HG03025 (cell line): ENCODE results near the gene TNFRSF14.

Source experiments
- ATAC-seq: cut with Tn5 transposase; IDR thresholded peaks from one replicate; pipeline ENCODE4 v1.9.1; 2021; ENCODE audit warnings: mild to moderate bottlenecking, moderate library complexity; ENCODE audit not compliant: unreplicated experiment, low FRiP score

TNFRSF14 gene

DNA sequence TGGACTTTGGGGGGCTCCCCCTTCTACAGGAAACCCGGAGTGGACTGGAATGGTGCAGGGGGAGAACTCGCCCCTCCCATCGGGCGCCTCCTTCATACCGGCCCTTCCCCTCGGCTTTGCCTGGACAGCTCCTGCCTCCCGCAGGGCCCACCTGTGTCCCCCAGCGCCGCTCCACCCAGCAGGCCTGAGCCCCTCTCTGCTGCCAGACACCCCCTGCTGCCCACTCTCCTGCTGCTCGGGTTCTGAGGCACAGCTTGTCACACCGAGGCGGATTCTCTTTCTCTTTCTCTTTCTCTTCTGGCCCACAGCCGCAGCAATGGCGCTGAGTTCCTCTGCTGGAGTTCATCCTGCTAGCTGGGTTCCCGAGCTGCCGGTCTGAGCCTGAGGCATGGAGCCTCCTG lies at the start of gene TNFRSF14:
TNFRSF14 (plus strand) TSS at position 95 of the 401 bp plus-strand sequence; CDS start at position 389, 294 bp downstream.
- peak; percentile 46 for ATAC-seq

DNA sequence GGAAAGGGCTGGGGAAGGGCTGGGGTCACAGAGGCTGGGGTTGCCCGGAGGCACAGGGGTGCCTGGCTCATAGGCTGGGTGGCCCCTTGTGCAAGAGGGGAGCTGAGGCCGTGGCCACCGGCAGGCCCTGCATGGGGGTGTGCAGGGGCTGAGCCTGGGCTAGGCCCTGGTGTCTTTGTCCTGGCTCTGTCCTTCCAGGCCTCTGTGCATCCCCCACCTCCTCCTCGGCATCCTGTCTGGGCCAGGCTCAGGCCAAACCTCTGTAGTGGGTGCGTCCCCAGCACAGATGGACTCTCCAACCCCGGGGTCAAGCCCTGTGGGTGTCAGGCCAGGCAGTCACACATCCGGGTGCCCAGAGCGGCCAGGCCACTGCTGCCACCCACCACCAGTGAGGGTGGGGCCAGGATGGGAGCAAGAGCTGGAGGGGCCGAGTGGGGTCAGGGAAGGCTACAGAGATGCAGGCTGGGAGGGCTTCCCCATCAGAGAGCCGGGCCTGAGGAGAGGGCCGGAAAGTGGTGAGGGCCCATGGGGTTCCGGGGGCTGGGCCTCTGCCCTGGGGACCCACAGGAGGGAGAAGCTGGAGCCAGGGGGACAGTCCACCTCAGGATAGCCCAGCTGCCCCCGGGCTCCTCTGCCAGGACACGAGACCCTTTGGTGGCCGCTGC lies 49.1 kb upstream of the TNFRSF14 start:
- ATAC-seq = no peak

DNA sequence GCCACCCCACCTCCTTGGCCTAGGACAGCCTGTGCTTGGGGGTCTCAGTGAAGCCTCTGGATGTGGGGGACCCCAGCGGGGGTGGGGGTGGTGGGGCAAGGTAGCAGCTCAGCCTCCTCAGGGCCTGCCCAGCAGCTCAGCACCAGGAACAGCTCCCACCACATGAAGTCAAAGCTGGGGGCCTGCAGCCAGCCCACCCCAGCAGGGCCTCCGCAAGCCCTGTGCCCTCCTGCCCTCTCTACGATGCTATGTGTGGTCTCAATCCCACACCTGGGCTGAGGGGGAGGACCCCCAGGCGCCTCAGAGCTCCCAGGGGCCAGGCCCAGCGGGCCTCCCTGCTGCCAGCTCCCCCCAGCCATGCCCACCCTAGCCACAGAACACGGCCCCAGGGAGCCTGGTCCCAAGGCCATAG lies 48.4 kb upstream of the TNFRSF14 start:
- no peak for ATAC-seq

DNA sequence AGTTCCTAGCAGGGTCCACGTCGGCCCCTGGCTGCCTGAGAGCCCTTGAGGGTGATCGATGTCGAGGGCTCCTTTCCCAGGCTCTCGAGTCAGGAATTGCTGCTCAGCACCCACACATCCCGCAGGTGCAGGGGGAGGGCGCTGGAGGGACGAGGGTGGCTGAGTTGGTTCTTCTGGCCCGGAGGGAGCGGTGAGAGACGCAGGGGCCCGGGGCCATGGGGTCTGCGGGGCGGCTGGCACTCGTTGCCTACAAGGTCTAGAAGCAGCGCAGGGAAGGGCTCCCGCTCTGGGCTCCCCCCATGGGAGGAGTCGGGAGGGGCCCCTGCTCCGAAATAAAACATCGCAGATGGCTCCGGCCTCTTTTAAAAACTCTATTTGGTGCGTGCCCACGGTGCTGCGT lies 48.0 kb upstream of the TNFRSF14 start:
- no peak for ATAC-seq

DNA sequence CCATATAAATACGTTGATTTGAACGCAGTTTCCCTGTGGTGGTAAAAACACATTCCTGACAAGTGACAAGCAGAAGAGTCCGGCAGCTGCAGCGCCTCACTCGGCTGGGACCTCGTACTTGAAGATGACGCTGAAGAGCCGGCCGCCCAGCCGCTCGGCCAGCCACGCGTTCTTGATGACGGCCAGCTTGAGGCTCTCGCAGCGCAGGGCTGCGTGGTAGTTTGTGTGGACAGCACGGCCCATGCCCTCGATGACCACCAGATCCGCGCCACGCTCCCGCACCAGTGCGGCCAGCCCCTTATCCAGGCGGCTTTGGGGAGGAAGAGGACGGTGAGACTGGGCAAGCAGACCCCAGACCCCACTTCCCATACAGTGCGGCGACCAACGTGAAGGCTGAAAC lies 47.4 kb upstream of the TNFRSF14 start:
- ATAC-seq = no peak

DNA sequence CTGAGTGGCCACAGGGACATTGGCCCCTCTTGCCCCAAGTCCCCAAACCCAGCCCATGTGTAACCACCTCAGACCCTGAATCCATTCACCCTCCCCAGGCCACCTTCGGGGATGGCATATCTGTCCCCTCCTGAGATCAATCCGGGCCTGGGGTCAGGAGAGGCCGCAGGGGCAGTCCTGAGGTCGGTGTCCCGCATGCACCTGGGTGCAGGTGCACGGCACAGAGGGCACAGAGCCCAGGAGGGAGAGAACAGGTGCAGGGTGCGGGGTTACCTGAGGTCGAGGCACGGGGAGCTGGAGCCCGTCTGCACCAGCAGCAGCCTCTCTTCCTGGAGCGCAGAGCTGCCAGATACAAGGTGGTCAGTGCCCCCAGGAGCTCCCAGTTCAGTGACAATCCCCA lies 46.6 kb upstream of the TNFRSF14 start:
- no peak for ATAC-seq

DNA sequence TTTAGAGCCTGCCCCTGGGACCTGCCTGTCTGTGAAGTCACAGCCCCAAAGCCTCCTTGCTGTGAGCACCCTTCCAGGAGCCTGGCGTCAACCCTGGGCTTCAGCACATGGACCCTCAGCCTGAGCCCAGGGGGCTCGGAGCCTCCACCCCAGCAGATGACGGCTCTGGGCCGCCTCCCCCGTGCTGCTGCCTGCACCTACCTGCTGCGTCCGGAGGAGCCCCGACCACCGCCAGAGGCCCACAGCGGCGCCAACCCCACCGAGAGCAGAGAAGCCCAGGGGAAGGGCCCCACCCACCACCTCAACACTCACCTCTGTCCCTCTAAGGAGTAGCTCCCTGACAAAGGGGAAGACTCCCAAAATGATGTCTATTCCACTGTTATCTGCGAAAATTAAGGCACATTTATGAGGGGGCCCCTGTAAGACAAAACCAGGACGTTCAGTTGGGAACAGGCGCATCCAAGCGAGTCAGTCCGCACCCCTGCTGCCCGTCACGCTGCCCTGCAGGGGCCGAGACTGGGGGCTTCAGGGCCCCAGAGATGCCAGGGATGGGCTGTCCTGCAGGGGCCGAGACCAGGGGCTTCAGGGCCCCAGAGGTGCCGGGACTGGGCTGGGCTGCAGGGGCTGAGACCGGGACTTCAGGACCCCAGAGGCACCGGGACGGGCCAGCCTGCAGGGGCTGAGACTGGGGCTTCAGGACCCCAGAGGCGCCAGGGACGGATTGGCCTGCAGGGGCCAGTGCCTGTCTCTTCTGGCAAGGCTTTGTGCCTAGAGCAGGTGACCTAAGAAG lies 45.6 kb upstream of the TNFRSF14 start:
- ATAC-seq = no peak

DNA sequence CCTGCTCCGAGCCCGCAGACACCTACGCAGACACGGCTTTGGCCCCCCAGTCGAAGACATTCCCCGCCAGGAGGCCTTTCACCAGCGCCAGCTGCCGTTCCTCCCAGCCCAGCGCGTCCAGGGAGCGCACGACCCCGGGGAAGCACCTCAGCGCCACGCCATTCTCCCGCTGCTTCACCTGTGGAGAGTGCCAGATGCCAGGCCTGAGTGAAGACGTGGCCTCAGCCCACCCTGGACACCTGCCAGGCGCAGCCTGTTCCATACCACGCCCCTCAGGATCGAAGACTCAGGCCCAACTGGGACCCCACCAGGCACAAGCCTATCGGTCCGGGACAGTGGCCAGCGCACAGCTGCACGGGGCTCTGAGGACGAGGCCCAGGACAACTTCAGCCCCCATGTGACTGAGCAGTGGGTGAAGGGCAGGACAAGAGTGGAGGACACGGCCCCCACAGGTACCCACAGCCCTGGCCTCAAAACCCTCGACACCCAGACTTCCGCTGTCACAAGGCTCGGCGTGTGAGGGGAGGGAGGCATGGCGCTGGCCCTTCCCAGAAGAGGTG lies 43.2 kb upstream of the TNFRSF14 start:
- no peak for ATAC-seq

DNA sequence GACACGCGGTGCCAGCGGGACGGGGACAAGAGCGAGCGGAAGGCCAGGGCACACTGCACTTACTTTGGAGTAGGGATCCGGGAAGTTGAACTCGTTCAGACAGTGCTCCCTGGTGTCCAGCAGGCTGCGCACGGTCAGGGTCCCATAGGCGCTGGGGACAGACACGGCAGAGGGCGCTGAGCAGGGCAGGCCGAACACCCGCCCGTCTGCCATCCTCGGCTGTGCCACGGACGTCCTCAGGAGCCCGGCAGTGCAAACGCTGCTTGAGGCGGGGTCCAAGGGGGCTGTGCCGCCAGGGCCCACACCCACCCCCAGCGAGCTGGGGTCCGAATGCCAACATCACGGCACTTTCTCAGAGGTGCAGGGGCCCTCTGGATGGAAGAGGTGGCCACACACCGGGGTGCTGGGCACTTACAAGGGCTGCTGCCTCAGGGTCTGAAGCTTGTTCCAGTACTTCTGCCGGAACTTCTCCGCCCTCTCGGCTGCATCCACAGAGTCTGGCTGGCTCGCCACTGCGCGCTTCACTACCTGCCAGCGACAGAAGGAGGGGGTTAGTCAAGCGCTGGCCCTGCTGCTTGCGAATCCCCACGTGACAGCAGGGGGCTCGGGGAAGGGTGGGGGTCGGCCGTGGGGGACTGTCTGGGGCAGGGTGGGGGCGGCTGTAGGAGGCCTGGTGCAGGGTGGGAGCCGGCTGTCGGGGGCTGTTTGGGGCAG lies 42.1 kb upstream of the TNFRSF14 start:
- no peak for ATAC-seq

DNA sequence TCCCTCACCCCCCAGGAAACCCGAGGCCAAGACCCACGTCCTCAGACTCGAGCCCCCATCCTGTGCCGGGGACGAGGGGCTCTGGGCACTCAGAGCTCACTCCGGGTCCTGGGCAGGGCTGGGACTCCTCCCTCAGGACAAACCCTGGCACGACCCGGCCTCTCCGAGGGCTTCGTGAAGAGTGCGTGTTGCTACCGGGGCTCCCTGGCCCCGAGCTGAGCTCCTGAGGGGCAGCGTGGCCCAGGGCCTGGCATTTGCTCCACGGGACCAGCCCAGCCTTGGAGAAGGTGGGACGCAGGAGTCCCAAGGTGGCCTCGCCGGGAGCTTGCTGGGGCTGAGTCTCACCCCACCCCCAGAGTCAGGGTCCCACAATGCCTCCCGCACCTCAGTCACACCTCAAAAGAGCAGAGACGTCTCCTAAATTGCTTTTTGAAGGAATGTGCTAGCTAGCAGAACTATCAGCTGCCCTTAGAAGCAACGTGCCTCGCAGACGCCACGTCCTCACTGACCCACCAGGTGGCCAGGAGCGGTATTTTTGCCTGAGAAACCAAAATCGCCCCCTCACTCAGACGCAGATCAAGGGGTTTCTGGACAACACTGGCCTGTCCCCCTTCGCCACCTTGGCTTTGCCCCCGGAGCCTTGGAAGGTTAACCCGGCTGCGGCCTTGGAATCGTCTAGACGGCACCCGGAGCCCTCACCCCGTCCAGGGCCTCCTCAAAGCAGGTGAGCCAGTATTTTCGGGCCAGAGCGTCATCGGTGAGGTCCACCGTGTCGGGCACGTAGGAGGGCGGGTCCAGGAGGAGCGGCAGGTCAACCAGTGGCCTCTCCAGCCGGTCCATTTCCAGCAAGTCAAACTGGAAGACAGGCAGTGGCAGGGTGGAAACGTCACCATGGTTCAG lies 41.1 kb upstream of the TNFRSF14 start:
- ATAC-seq = no peak

DNA sequence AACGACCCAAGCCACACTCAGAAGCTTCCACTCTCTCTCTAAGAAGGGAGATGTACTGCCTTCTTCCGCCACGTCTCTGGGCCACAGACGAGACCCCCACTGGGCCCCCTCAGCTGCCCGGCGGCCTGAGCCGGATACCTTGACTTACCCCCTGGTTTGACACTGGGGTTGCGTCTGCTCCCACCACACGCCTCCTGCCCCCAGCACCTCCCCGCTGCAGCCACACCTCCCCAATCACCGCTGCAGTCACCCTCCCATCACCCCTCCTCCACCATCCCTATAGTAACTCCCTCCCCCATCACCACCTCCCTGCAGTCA lies 40.4 kb upstream of the TNFRSF14 start:
- ATAC-seq = no peak

DNA sequence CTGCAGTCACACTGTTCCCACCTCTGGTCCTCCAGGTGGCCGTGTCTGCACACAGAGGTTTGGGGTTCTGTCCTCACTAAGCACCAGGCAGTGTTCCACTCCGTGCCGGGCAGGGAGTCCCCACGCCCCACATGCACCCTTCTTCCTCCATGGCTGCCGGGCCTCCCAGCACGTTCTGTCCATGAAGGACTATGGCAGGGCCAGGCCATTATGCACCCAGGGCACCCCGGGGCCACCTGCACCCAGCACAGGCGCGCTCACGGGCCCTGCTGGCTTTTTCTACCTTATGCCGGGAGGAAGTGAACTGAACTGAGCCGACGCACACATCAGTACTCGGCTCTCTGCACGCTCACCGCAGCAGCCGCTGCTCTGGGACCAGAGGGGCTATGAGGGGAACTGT lies 40.0 kb upstream of the TNFRSF14 start:
- ATAC-seq = no peak

DNA sequence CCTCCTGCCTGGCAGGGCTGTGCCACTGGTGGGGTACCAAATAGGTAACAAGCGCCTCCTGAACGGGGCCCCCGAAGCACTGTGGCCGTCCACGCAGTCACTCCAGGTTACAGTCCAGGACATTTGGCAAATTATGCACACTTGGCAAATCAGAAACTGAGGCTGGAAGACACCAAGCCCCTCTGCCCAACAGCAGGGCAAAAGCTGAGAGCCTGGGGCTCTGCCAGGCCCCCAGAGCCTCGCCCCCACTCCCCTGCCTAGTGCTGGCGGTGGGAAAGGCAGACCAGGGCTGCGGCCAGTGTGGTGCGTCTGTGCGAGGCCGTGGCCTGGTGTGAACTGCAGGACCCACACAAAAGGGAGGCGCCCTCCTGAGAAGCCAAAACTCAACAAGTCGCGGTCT lies 39.2 kb upstream of the TNFRSF14 start:
- ATAC-seq = no peak

DNA sequence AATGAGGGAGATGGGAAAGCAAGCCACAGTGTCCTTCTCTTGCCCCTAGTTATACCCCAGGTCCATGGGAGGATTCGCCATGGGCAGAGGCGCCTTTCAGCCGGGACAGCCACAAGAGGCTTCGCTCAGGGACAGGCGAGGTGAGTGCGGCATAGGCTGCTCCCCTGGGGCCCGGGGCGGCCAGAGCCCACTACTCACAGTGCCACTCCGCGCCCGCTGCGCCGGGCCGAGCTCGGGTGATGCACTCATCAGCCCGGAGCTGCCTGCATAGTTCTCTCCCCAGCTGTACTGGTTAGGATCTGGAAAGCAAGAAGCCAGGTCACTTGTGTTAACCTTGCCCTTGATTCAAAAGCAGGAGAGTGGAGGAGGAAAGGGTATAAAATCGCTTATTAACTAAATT lies 38.2 kb upstream of the TNFRSF14 start:
- ATAC-seq = no peak

DNA sequence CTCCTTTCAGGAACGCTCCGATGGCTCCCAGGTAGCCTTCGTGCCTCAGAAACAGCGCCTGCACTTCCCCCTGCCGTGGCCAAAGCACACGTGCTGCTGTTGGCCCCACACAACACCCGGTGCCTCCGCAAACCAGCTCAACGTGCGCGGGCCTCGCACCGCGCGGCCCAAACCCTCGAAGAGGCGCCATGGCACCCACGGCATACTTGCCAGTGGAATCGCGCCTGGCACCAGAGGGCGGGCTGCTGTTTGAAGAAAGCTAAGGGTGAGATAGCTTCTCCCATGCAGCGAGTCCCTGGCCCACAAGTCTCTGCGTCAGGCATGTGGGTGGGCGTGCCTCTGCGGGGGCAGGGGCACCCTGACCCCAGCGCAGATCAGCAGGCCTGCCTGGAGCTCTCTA lies 37.6 kb upstream of the TNFRSF14 start:
- ATAC-seq = no peak

DNA sequence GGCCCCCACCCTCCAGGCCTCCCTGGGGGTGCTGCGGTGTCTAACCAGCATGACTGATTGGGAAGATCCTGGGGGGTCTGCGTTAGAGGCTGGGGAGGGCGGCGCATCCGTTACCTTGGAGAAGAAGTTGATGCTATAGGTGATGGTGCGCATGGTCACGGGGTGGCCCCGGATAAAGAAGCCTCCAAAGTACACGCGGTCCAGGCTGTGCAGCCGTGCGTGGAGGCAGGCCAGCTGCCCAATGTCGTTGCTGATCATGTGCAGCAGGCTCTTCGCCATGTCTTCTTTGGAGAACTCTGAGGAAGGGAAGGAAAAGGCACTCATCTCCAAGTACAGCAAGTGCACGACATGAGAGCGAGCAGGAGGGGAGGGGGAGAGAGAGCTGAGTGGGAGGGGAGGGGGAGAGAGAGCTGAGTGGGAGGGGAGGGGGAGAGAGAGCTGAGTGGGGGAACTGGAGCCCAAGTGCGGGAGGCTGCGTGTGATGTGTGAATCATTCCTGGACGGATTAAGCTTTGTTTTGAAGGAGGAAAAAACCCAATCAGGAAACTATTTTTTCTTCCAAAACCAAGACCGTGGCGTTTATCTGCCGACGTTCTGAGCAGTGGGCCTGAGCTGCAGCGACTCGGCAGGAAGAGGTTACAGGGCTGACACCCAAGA lies 37.0 kb upstream of the TNFRSF14 start:
- ATAC-seq = no peak

DNA sequence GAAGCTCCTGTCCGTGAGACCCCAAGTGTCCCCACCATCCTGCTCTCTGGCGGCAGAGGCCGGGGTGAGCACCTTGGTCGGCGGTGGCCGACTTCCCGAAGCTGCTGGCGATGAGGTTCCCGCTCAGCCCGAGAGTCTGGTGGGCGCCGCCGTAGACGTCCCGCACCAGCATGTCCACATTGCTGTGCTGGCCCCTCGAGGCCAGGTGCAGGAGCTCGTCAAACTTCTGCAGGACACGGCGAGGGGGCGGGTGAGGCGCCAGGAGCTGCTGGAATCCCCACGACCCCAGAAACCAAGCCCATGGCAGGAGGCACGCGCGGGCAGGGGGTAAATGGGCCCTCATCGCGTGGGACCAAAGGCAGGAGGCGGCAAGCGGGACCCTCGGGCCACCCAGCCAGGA lies 36.4 kb upstream of the TNFRSF14 start:
- no peak for ATAC-seq

DNA sequence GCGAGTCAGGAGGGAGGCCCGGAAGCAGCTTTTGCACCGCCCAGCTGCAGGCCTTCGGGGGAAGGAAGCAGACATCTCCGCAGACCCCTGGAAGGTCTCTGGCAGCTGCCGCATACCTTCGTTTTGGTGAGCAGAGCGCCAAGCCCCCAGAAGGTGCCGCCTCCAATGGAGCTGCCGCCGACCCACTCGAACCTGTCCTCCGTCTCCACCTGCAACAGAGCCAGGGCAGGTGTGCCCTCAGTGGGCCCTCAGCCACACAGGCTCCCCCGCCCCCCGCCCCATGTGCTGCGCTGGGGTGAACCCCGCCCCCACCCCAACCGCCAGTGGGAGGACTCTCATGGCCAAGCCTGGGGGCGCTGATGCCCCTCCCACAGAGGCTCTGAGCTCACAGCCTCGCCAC lies 36.0 kb upstream of the TNFRSF14 start:
- ATAC-seq = no peak

DNA sequence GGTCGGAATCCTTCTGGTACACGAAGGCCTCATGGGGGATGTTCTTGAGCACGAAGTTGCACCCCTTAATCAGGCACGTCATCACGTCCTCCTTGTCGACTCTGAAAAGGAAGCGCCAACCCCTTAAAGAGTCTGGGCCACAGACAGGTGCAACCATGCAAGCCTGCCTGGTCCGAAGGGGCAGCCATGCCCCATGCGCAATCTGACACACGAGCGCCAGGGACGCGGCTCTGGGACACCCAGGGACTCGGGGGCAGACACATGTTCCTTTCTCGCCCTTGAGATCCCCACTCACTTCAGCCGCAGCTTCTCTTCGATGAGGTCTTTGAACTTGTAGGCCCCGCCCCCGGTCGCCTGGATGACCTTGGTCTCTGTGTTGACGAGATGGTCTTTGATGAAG lies 35.4 kb upstream of the TNFRSF14 start:
- ATAC-seq = no peak

DNA sequence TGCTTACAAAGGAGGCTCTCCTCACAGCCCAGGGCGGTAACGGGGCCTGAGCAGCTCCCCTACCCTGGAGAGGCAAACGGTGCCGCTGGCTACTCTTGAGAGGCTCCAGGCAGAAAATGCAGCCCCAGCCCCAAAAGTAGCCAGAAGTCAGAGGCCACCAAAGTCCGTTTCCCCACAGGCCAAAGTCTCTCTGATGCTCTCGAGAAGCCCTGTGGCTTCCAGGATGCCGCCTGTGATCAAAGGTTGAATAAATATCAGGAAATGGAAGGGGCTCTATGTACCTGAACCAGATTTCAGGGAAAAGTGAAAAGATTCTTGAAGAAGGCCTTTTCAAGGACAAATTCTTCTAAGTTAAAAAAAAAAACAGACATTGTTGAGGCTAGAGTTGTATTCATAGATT lies 33.9 kb upstream of the TNFRSF14 start:
- ATAC-seq = no peak
